ENCODE measurements around the gene RNF112. TPM values are rescaled to one million over a fixed set of nuclear protein-coding genes. Genes with fewer than 3 reads are reported as not detected.
A peak's percentile ranks its signal among the peaks of the same experiment; 100 is the strongest.

RNF112 gene
- total RNA-seq, 1 donor from 2014 or later: 1.6 TPM

DNA sequence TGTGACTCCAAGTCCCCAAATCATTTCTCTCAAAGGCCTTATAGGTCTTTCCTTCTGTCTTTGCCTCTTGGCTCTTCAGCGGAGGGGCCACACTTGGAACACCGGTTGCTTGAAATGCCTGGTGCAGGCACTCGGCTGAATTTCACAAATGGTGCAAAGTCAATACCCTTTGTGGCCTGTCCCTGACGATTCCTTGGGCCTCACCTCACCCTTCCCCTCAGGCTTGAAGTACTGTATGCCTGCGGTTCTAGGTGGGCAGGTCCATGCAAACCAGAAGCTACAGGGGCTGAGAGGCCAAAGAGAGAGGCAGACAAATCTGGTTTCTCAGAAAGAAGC, 44.4 kb upstream of the RNF112 start:
- DNase-seq: no peak
- Histone ChIP-seq H3K4me3 (no peak overlapping the region), H3K4me1 (peaks cover 46% of the 10 kb centered on the region), H3K27me3 (ENCODE audit: low read depth) (no peaks in the 10 kb centered on the region), H3K27ac (replicated peaks) (no peak overlapping the region), H3K9me3 (replicated peaks) (no peaks in the 10 kb centered on the region), H3K36me3 (no peaks in the 10 kb centered on the region)
- intact Hi-C loops (cut with micrococcal nuclease): no loop called here
- TF ChIP-seq, protein P1, sequence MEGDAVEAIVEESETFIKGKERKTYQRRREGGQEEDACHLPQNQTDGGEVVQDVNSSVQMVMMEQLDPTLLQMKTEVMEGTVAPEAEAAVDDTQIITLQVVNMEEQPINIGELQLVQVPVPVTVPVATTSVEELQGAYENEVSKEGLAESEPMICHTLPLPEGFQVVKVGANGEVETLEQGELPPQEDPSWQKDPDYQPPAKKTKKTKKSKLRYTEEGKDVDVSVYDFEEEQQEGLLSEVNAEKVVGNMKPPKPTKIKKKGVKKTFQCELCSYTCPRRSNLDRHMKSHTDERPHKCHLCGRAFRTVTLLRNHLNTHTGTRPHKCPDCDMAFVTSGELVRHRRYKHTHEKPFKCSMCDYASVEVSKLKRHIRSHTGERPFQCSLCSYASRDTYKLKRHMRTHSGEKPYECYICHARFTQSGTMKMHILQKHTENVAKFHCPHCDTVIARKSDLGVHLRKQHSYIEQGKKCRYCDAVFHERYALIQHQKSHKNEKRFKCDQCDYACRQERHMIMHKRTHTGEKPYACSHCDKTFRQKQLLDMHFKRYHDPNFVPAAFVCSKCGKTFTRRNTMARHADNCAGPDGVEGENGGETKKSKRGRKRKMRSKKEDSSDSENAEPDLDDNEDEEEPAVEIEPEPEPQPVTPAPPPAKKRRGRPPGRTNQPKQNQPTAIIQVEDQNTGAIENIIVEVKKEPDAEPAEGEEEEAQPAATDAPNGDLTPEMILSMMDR (IDR thresholded peaks at IDR 0.05; ENCODE audit: borderline replicate concordance): no peak

DNA sequence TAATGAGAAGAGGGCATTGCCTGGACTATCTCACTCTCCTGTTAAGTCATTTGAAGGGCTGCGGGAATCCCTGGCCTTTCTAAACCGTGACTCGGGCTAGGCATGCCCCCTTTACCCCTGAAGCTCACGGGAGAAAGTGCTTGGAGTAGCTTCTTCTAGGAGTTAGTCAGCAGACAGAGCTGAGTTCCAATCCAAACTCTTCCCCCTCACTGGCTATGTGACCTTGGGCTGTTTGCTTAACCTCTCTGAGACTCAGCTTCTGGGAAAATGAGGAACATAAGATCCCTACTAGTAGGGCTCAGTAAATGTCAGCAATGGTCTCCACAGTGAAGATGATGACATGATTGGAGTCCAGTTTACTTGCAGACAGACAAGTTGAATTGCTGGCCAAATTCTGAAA, 42.8 kb upstream of the RNF112 start:
- no peak overlapping the region for H3K4me3 ChIP-seq
- no peaks in the 10 kb centered on the region for H3K9me3 ChIP-seq (replicated peaks)
- intact Hi-C loops (cut with micrococcal nuclease): no loop called here
- no peaks in the 10 kb centered on the region for H3K36me3 ChIP-seq
- peaks cover 33% of the 10 kb centered on the region for H3K4me1 ChIP-seq
- no peak for DNase-seq
- TF ChIP-seq, protein P1 (IDR thresholded peaks at IDR 0.05; ENCODE audit: borderline replicate concordance): no peak
- no peaks in the 10 kb centered on the region for H3K27me3 ChIP-seq (ENCODE audit: low read depth)
- H3K27ac ChIP-seq (replicated peaks): peak overlapping the region; percentile 81

DNA sequence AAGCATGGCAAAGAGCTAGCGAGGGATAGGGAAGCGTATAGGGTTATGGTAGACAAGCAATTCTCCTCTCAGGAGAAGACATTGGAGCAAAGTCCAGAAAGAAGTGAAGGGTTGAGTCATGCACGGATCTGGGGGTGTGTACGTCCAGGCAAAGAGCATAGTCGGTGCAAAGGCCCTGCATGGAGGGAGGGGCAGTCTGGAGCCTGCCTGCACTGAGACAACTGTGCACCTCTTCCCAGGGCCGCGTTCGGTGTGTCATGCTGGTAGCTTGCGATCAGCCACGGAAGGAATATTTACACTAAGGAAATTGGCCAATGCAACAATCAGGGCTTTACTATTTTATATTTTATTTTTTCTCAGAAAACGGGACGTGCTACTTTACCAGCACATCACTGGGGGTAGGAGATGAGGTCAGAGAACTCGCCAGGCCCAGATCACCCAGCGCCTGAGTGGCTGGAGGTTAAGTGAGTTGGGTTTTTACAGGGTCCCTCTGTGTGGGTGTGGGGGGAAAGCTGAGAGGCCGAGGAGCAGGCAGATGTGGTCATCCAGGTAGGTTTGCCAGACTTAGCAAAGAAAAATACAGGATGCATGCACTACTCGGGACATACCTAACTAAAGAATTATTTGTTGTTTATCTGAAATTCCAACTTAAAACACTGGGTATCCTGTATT, 41.8 kb upstream of the RNF112 start:
- TF ChIP-seq, protein P1 (IDR thresholded peaks at IDR 0.05; ENCODE audit: borderline replicate concordance): no peak
- peaks cover 31% of the 10 kb centered on the region for H3K4me1 ChIP-seq
- H3K27me3 ChIP-seq (ENCODE audit: low read depth): no peaks in the 10 kb centered on the region
- H3K9me3 ChIP-seq (replicated peaks): no peaks in the 10 kb centered on the region
- no peak for DNase-seq
- intact Hi-C loops (cut with micrococcal nuclease): no loop called here
- H3K27ac ChIP-seq (replicated peaks): peak overlapping the region; percentile 81
- H3K36me3 ChIP-seq: no peaks in the 10 kb centered on the region
- H3K4me3 ChIP-seq: no peak overlapping the region

DNA sequence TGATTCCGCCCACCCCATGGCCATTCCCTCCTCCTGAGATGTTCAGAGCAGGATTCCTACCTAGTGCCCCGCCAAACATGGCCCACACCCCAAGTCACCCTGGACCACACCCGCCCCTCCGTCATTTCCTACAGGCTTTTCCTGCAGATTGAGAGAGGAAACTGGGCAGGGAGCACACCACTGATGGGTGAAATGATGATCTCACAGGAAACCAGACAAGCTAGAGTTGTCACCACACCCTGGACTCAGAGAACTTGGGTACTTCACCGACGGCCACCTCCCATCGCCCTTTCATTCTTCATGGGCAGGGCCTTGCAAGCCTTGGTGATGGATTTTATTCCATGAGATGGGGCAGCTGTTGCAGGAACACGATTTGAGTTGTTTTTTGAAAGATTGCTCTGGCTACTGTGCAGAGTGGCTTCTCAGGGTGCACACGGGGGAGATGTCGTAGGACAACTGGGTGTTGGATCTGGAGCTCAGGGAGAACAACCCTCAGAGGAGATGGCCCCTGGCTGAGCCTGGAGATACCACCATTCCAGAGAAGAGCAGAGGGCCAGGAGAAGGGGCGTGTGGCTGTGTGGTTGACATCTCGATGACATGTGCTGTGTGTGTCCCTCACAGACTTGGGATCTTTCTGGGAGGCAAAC, 41.1 kb upstream of the RNF112 start:
- Histone ChIP-seq H3K4me1 (peaks cover 31% of the 10 kb centered on the region), H3K4me3 (no peak overlapping the region), H3K36me3 (no peaks in the 10 kb centered on the region), H3K27ac (replicated peaks) (peak overlapping the region; percentile 81), H3K9me3 (replicated peaks) (no peaks in the 10 kb centered on the region), H3K27me3 (ENCODE audit: low read depth) (no peaks in the 10 kb centered on the region)
- intact Hi-C loops (cut with micrococcal nuclease): no loop called here
- TF ChIP-seq, protein P1 (IDR thresholded peaks at IDR 0.05; ENCODE audit: borderline replicate concordance): no peak
- DNase-seq: peak; percentile 49

- peaks cover 31% of the 10 kb centered on the region for H3K4me1 ChIP-seq
These were observed 40.5 kb upstream of the RNF112 start for GRCh38 chr17:19370493-19370960.

More at GRCh38 chr17:19370493-19370960, 40.5 kb upstream of the RNF112 start:
- no peaks in the 10 kb centered on the region for H3K27me3 ChIP-seq (ENCODE audit: low read depth)
- TF ChIP-seq, protein P1 (IDR thresholded peaks at IDR 0.05; ENCODE audit: borderline replicate concordance): no peak
- H3K4me3 ChIP-seq: no peak overlapping the region
- no peaks in the 10 kb centered on the region for H3K9me3 ChIP-seq (replicated peaks)
- peak overlapping the region; percentile 81 for H3K27ac ChIP-seq (replicated peaks)
- intact Hi-C loops (cut with micrococcal nuclease): no loop called here
- no peaks in the 10 kb centered on the region for H3K36me3 ChIP-seq
- DNase-seq: peak; percentile 71
